BLaER1 treated with 17β-estradiol and CSF1 and Interleukin-3, amounts not matched to agents 10 nM and 100 nM (cell line): Measurements from ENCODE around the gene GTF2F1.
A peak's percentile ranks its signal among the peaks of the same experiment; 100 is the strongest.

ENCODE experiments used
- H3K27ac ChIP-seq, 11 experiments: shearing (Covaris generic); formaldehyde crosslinking; 2 replicates each; pipeline ENCODE4 v1.8.1; 2022
- H3K27me3 ChIP-seq, 11 experiments: shearing (Covaris generic); formaldehyde crosslinking; 2 replicates each; pipeline ENCODE4 v1.8.1; 2022
- H3K36me3 ChIP-seq, 11 experiments: shearing (Covaris generic); formaldehyde crosslinking; 2 replicates each; pipeline ENCODE4 v1.8.1; 2022
- H3K4me1 ChIP-seq, 10 experiments: shearing (Covaris generic); formaldehyde crosslinking; 2 replicates each; pipeline ENCODE4 v1.8.1; 2022
- H3K4me2 ChIP-seq, 11 experiments: shearing (Covaris generic); formaldehyde crosslinking; 2 replicates each; pipeline ENCODE4 v1.8.1; 2022
- H3K4me3 ChIP-seq, 10 experiments: shearing (Covaris generic); formaldehyde crosslinking; 2 replicates each; pipeline ENCODE4 v1.8.1; 2022
- H3K9ac ChIP-seq, 11 experiments: shearing (Covaris generic); formaldehyde crosslinking; 2 replicates each; pipeline ENCODE4 v1.8.1; 2022
- H3K9me3 ChIP-seq, 11 experiments: shearing (Covaris generic); formaldehyde crosslinking; replicated peaks in 1 of 11; 2 replicates each; pipeline ENCODE4 v1.8.1; 2022
- H4K20me1 ChIP-seq, 11 experiments: shearing (Covaris generic); formaldehyde crosslinking; 2 replicates each; pipeline ENCODE4 v1.8.1; 2022
- Cebpa-rat ChIP-seq, 11 experiments: shearing (Covaris generic); IDR thresholded peaks; 2 replicates each; pipeline ENCODE4 v1.8.1; 2022

Gene GTF2F1

GRCh38 chr19:6378486-6378885 lies 14.5 kb downstream of the GTF2F1 start:
- H4K20me1 ChIP-seq: peaks cover 0 to 94% (median 13%) of the 10 kb centered on the region in 11 experiments; a peak in 10 of 22 replicates
- H3K4me1 ChIP-seq: peaks cover 7 to 11% (median 8%) of the 10 kb centered on the region in 10 experiments; a peak in 19 of 20 replicates
- H3K36me3 ChIP-seq: peaks cover 59 to 94% (median 78%) of the 10 kb centered on the region in 11 experiments
- no peak overlapping the region for H3K27ac ChIP-seq
- H3K4me3 ChIP-seq: no peak overlapping the region
- H3K9ac ChIP-seq: no peak overlapping the region
- peaks cover 0 to 21% (median 0%) of the 10 kb centered on the region in 11 experiments; a peak in 8 of 22 replicates for H3K9me3 ChIP-seq
- no peak for TF ChIP-seq Cebpa-rat (IDR thresholded peaks at IDR 0.05)
- H3K27me3 ChIP-seq: no peaks in the 10 kb centered on the region
- H3K4me2 ChIP-seq: no peak overlapping the region

DNA sequence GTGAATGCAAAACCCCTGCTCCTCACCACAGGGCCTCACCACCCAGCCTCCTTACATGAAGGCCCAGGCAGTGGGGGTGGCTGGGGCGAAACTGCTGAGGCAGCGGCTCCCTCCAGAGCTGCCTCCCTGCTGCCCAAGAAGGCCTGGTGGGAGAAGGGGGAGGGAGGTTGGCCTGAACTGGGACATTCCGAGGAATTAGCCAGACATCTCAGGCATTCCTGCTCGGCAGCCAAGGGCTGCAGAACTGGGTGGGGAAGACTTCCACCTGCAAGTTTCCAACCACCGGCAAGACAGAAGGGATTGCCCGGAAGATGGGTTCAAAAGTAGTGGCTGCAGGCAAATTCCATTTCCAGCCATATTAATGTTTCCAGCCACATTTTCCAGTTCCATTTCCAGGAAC lies 14.9 kb downstream of the GTF2F1 start:
- Histone ChIP-seq H3K4me1 (peaks cover 7 to 11% (median 8%) of the 10 kb centered on the region in 10 experiments; a peak in 19 of 20 replicates), H3K9ac (no peak overlapping the region), H3K27me3 (no peaks in the 10 kb centered on the region), H3K36me3 (peaks cover 55 to 90% (median 73%) of the 10 kb centered on the region in 11 experiments), H3K27ac (no peak overlapping the region), H3K4me3 (no peak overlapping the region), H4K20me1 (peaks cover 0 to 90% (median 12%) of the 10 kb centered on the region in 11 experiments; a peak in 10 of 22 replicates), H3K4me2 (no peak overlapping the region), H3K9me3 (peaks cover 0 to 21% (median 0%) of the 10 kb centered on the region in 11 experiments; a peak in 8 of 22 replicates)
- TF ChIP-seq Cebpa-rat (IDR thresholded peaks at IDR 0.05): no peak

DNA sequence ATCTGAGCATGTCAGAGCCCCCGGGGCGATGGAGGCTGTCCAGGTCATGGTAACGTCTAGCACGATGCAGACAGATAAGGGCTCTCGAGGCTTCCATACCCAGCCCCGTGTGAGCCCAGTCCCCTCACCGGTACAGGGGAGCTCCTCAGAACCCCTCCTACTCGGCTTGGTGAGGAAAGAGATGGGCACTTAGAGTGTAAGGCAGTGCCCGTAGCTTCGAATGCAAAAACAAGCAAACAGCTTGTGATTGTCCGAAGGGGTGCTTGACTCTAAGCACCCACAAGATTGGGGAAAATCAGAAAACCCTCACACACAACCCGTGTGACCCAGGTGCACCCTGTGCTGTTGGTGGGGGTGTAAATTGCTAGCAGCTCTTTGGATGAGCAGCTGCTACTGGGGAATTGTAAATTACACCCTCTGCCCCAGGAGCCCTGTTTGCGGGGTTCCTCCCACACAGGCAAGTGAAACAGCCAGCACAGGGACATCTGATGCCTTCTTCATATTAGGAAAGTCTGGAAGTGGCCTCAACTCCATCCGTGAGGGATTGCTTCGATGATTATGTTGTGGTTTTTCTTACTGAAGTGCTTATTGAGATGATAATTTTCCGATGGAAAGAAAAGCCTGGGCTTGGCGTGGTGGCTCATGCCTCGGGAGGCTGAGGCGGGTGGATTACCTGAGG lies 16.3 kb downstream of the GTF2F1 start:
- Histone ChIP-seq H3K27me3 (no peaks in the 10 kb centered on the region), H3K9ac (peak overlapping the region in 3 of 11 experiments; percentile 16 to 40 (median 24); a peak in 3 of 22 replicates), H3K9me3 (peaks cover 0 to 20% (median 0%) of the 10 kb centered on the region in 11 experiments; a peak in 8 of 22 replicates), H4K20me1 (peaks cover 0 to 77% (median 12%) of the 10 kb centered on the region in 11 experiments; a peak in 10 of 22 replicates), H3K4me1 (peaks cover 8 to 16% (median 14%) of the 10 kb centered on the region in 10 experiments; a peak in 19 of 20 replicates), H3K27ac (peak overlapping the region in 1 of 11 experiments; percentile 3; a peak in 1 of 22 replicates), H3K4me2 (no peak overlapping the region), H3K4me3 (no peak overlapping the region), H3K36me3 (peaks cover 41 to 76% (median 59%) of the 10 kb centered on the region in 11 experiments)
- TF ChIP-seq Cebpa-rat (IDR thresholded peaks at IDR 0.05): no peak

GRCh38 chr19:6375411-6376010 lies 17.5 kb downstream of the GTF2F1 start, which contains the start of gene PSPN:
Gene PSPN, minus strand, starts transcription at chr19:6375933. Its CDS starts 84 bp downstream, at chr19:6375849.
- TF ChIP-seq Cebpa-rat (IDR thresholded peaks at IDR 0.05): no peak
- Histone ChIP-seq H3K36me3 (peaks cover 29 to 64% (median 48%) of the 10 kb centered on the region in 11 experiments), H3K9ac (peak within 1 kb of the TSS in 4 of 11 experiments; percentile 16 to 62 (median 32); a peak in 4 of 22 replicates), H3K27ac (peak within 1 kb of the TSS in 1 of 11 experiments; percentile 3; a peak in 1 of 22 replicates), H4K20me1 (peaks cover 0 to 66% (median 9%) of the 10 kb centered on the region in 11 experiments; a peak in 10 of 22 replicates), H3K4me3 (no peak within 1 kb of the TSS), H3K4me1 (peaks cover 8 to 16% (median 14%) of the 10 kb centered on the region in 10 experiments; a peak in 19 of 20 replicates), H3K27me3 (no peaks in the 10 kb centered on the region), H3K9me3 (peaks cover 0 to 9% (median 0%) of the 10 kb centered on the region in 11 experiments; a peak in 7 of 22 replicates), H3K4me2 (no peak within 1 kb of the TSS)

- no peak for TF ChIP-seq Cebpa-rat (IDR thresholded peaks at IDR 0.05)
- H4K20me1 ChIP-seq: peaks cover 0 to 59% (median 8%) of the 10 kb centered on the region in 11 experiments; a peak in 10 of 22 replicates
- H3K36me3 ChIP-seq: peaks cover 23 to 58% (median 41%) of the 10 kb centered on the region in 11 experiments
- peaks cover 8 to 16% (median 14%) of the 10 kb centered on the region in 10 experiments; a peak in 19 of 20 replicates for H3K4me1 ChIP-seq
- H3K4me3 ChIP-seq: no peak overlapping the region
- no peaks in the 10 kb centered on the region for H3K27me3 ChIP-seq
- peaks cover 0 to 2% (median 0%) of the 10 kb centered on the region in 11 experiments; a peak in 6 of 22 replicates for H3K9me3 ChIP-seq
- no peak overlapping the region for H3K27ac ChIP-seq
- peak overlapping the region in 4 of 11 experiments; percentile 58 to 72 (median 67); a peak in 2 of 22 replicates for H3K9ac ChIP-seq
- H3K4me2 ChIP-seq: no peak overlapping the region
These were observed 18.1 kb downstream of the GTF2F1 start for GRCh38 chr19:6374711-6375410.

DNA sequence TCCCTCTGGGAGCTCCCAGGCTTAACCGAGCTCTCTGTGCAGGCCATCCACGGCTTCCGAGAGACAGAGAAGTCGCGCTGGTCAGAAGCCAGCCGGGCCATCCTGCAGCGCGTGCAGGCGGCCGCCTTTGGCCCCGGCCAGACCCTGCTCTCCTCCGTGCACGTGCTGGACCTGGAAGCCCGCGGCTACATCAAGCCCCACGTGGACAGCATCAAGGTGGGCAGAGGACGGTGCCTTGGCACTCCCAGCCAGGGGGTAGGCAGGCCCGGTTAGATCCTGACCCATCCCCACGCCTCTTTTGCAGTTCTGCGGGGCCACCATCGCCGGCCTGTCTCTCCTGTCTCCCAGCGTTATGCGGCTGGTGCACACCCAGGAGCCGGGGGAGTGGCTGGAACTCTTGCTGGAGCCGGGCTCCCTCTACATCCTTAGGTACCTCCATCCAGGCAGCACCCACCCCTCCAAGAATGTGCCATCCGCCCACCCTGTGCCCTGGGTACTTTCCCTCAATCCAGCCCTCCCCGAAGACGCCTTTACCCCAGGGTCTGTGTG lies 18.7 kb downstream of the GTF2F1 start:
- TF ChIP-seq Cebpa-rat (IDR thresholded peaks at IDR 0.05): no peak
- Histone ChIP-seq H3K4me2 (peak overlapping the region; percentile 65 to 87 (median 83)), H3K4me1 (peaks cover 8 to 16% (median 14%) of the 10 kb centered on the region in 10 experiments; a peak in 19 of 20 replicates), H3K9ac (peak overlapping the region in 10 of 11 experiments; percentile 7 to 72 (median 60); a peak in 16 of 22 replicates), H3K27ac (peak overlapping the region in 7 of 11 experiments; percentile 43 to 67 (median 60); a peak in 11 of 22 replicates), H3K9me3 (no peaks in the 10 kb centered on the region), H4K20me1 (peaks cover 0 to 53% (median 5%) of the 10 kb centered on the region in 11 experiments; a peak in 10 of 22 replicates), H3K27me3 (no peaks in the 10 kb centered on the region), H3K4me3 (peak overlapping the region in 8 of 10 experiments; percentile 52 to 70 (median 58); a peak in 17 of 20 replicates), H3K36me3 (peaks cover 18 to 55% (median 39%) of the 10 kb centered on the region in 11 experiments)

- Histone ChIP-seq H3K9ac (peak overlapping the region in 10 of 11 experiments; percentile 7 to 72 (median 60); a peak in 17 of 22 replicates), H3K27ac (peak overlapping the region in 8 of 11 experiments; percentile 26 to 67 (median 58); a peak in 14 of 22 replicates), H3K4me2 (peak overlapping the region; percentile 65 to 87 (median 83)), H3K4me1 (peaks cover 8 to 16% (median 14%) of the 10 kb centered on the region in 10 experiments; a peak in 19 of 20 replicates), H3K27me3 (no peaks in the 10 kb centered on the region), H3K9me3 (no peaks in the 10 kb centered on the region), H3K4me3 (peak overlapping the region; percentile 45 to 70 (median 58)), H3K36me3 (peaks cover 18 to 55% (median 39%) of the 10 kb centered on the region in 11 experiments), H4K20me1 (peaks cover 0 to 48% (median 5%) of the 10 kb centered on the region in 11 experiments; a peak in 10 of 22 replicates)
- no peak for TF ChIP-seq Cebpa-rat (IDR thresholded peaks at IDR 0.05)
These were observed 19.2 kb downstream of the GTF2F1 start for GRCh38 chr19:6373813-6374108.
